ENCODE results near the gene BAZ1B. TPM values are rescaled to one million over a fixed set of nuclear protein-coding genes. Genes with fewer than 3 reads are reported as not detected.

BAZ1B gene
- total and polyA plus RNA-seq, 9 of the 15 experiments (the other 6 are each of a cell fraction or from before 2014, with no cell fraction given) = 15.0 to 134 (median 79.5) TPM

Small RNA genes lying within 50 kb of the gene (small RNA-seq; reads per million reads assigned to genes)
- gene RF00019 = not detected
- gene RNU6-1198P = not detected

Other genes with a start within 250 kb of the BAZ1B start
Only the 7 nearest of the 13 such genes appear.
- 2.1 and 2.7 TPM in 2 replicates for gene FZD9, start 88.5 kb downstream of the BAZ1B start, total RNA-seq (2014; rRNA removed)
- 0.10 and 0.11 TPM in 2 replicates for gene FZD9, start 88.5 kb downstream of the BAZ1B start, total RNA-seq (2014; rRNA removed; fragmentation: Illumina TruSeq; extraction: Trizol)
- 0.33 and 0.34 TPM in 2 replicates for gene FZD9, start 88.5 kb downstream of the BAZ1B start, total RNA-seq (2015; rRNA removed; fragmentation: Illumina TruSeq; extraction: Trizol)
- gene FZD9, start 88.5 kb downstream of the BAZ1B start, total RNA-seq (2021) = 1.7 TPM in 2 replicates
- gene FZD9, start 88.5 kb downstream of the BAZ1B start, polyA plus RNA-seq (2011; rRNA removed) = 0.27 and 0.32 TPM in 2 replicates
- 0.07 and 0.33 TPM in 2 replicates for gene FZD9, start 88.5 kb downstream of the BAZ1B start, polyA plus RNA-seq (2014; fragmentation: Illumina TruSeq; extraction: Trizol)
- not detected for gene FZD9, start 88.5 kb downstream of the BAZ1B start, polyA plus RNA-seq (2014; fragmentation: Nextera tagmentation; extraction: Ambion mirVana)
- 0.46 and 0.82 TPM in 2 replicates for gene FZD9, start 88.5 kb downstream of the BAZ1B start, polyA plus RNA-seq (2014; rRNA removed)
- 26.1 and 27.8 TPM in 2 replicates for gene BCL7B, start 35.4 kb upstream of the BAZ1B start, total RNA-seq (2014; rRNA removed)
- gene BCL7B, start 35.4 kb upstream of the BAZ1B start, total RNA-seq (2014; rRNA removed; fragmentation: Illumina TruSeq; extraction: Trizol) = 21.4 and 23.0 TPM in 2 replicates
- gene BCL7B, start 35.4 kb upstream of the BAZ1B start, total RNA-seq (2015; rRNA removed; fragmentation: Illumina TruSeq; extraction: Trizol) = 30.2 and 32.9 TPM in 2 replicates
- 57.5 and 59.2 TPM in 2 replicates for gene BCL7B, start 35.4 kb upstream of the BAZ1B start, total RNA-seq (2021)
- 45.3 and 53.1 TPM in 2 replicates for gene BCL7B, start 35.4 kb upstream of the BAZ1B start, polyA plus RNA-seq (2011; rRNA removed)
- gene BCL7B, start 35.4 kb upstream of the BAZ1B start, polyA plus RNA-seq (2014; fragmentation: Illumina TruSeq; extraction: Trizol) = 67.8 and 73.2 TPM in 2 replicates
- 10 to 100 TPM in 1 of 2 experiments, 1 to 10 TPM in 1; 10.0 to 13.4 TPM for gene BCL7B, start 35.4 kb upstream of the BAZ1B start, polyA plus RNA-seq (2014; fragmentation: Nextera tagmentation; extraction: Ambion mirVana)
- gene BCL7B, start 35.4 kb upstream of the BAZ1B start, polyA plus RNA-seq (2014; rRNA removed) = 54.4 and 70.6 TPM in 2 replicates
- gene TBL2, start 56.3 kb upstream of the BAZ1B start, total RNA-seq (2014; rRNA removed) = 82.1 and 123 TPM in 2 replicates
- 40.0 and 42.0 TPM in 2 replicates for gene TBL2, start 56.3 kb upstream of the BAZ1B start, total RNA-seq (2014; rRNA removed; fragmentation: Illumina TruSeq; extraction: Trizol)
- gene TBL2, start 56.3 kb upstream of the BAZ1B start, total RNA-seq (2015; rRNA removed; fragmentation: Illumina TruSeq; extraction: Trizol) = 54.1 and 60.6 TPM in 2 replicates
- 70.3 and 70.8 TPM in 2 replicates for gene TBL2, start 56.3 kb upstream of the BAZ1B start, total RNA-seq (2021)
- gene TBL2, start 56.3 kb upstream of the BAZ1B start, polyA plus RNA-seq (2011; rRNA removed) = 47.7 and 49.2 TPM in 2 replicates
- gene TBL2, start 56.3 kb upstream of the BAZ1B start, polyA plus RNA-seq (2014; fragmentation: Illumina TruSeq; extraction: Trizol) = 43.8 and 48.8 TPM in 2 replicates
- gene TBL2, start 56.3 kb upstream of the BAZ1B start, polyA plus RNA-seq (2014; fragmentation: Nextera tagmentation; extraction: Ambion mirVana) = 1 to 10 TPM; 2.5 to 3.0 TPM
- 61.5 and 67.3 TPM in 2 replicates for gene TBL2, start 56.3 kb upstream of the BAZ1B start, polyA plus RNA-seq (2014; rRNA removed)
- gene MLXIPL, start 102.2 kb upstream of the BAZ1B start, total RNA-seq (2014; rRNA removed) = 6.0 and 8.9 TPM in 2 replicates
- 0.61 and 0.91 TPM in 2 replicates for gene MLXIPL, start 102.2 kb upstream of the BAZ1B start, total RNA-seq (2014; rRNA removed; fragmentation: Illumina TruSeq; extraction: Trizol)
- 1.4 and 1.7 TPM in 2 replicates for gene MLXIPL, start 102.2 kb upstream of the BAZ1B start, total RNA-seq (2015; rRNA removed; fragmentation: Illumina TruSeq; extraction: Trizol)
- 10.2 and 11.8 TPM in 2 replicates for gene MLXIPL, start 102.2 kb upstream of the BAZ1B start, total RNA-seq (2021)
- 0.59 and 3.4 TPM in 2 replicates for gene MLXIPL, start 102.2 kb upstream of the BAZ1B start, polyA plus RNA-seq (2011; rRNA removed)
- 2.7 and 4.4 TPM in 2 replicates for gene MLXIPL, start 102.2 kb upstream of the BAZ1B start, polyA plus RNA-seq (2014; fragmentation: Illumina TruSeq; extraction: Trizol)
- under 1 TPM; 0.11 to 0.17 TPM for gene MLXIPL, start 102.2 kb upstream of the BAZ1B start, polyA plus RNA-seq (2014; fragmentation: Nextera tagmentation; extraction: Ambion mirVana)
- 11.1 and 18.4 TPM in 2 replicates for gene MLXIPL, start 102.2 kb upstream of the BAZ1B start, polyA plus RNA-seq (2014; rRNA removed)
- 2.3 and 2.5 TPM in 2 replicates for gene VPS37D, start 145.5 kb upstream of the BAZ1B start, total RNA-seq (2014; rRNA removed)
- 0.26 TPM in 1 of 2 replicates, not detected in the other for gene VPS37D, start 145.5 kb upstream of the BAZ1B start, total RNA-seq (2014; rRNA removed; fragmentation: Illumina TruSeq; extraction: Trizol)
- 0.25 and 0.38 TPM in 2 replicates for gene VPS37D, start 145.5 kb upstream of the BAZ1B start, total RNA-seq (2015; rRNA removed; fragmentation: Illumina TruSeq; extraction: Trizol)
- 1.1 and 1.3 TPM in 2 replicates for gene VPS37D, start 145.5 kb upstream of the BAZ1B start, total RNA-seq (2021)
- 0.84 and 1.6 TPM in 2 replicates for gene VPS37D, start 145.5 kb upstream of the BAZ1B start, polyA plus RNA-seq (2011; rRNA removed)
- 0.39 and 0.42 TPM in 2 replicates for gene VPS37D, start 145.5 kb upstream of the BAZ1B start, polyA plus RNA-seq (2014; fragmentation: Illumina TruSeq; extraction: Trizol)
- not detected for gene VPS37D, start 145.5 kb upstream of the BAZ1B start, polyA plus RNA-seq (2014; fragmentation: Nextera tagmentation; extraction: Ambion mirVana)
- 1.3 and 2.1 TPM in 2 replicates for gene VPS37D, start 145.5 kb upstream of the BAZ1B start, polyA plus RNA-seq (2014; rRNA removed)
- 6.9 and 8.6 TPM in 2 replicates for gene DNAJC30, start 161.2 kb upstream of the BAZ1B start, total RNA-seq (2014; rRNA removed)
- 3.8 and 4.2 TPM in 2 replicates for gene DNAJC30, start 161.2 kb upstream of the BAZ1B start, total RNA-seq (2014; rRNA removed; fragmentation: Illumina TruSeq; extraction: Trizol)
- 4.4 and 4.6 TPM in 2 replicates for gene DNAJC30, start 161.2 kb upstream of the BAZ1B start, total RNA-seq (2015; rRNA removed; fragmentation: Illumina TruSeq; extraction: Trizol)
- 10.1 and 11.3 TPM in 2 replicates for gene DNAJC30, start 161.2 kb upstream of the BAZ1B start, total RNA-seq (2021)
- 2.0 and 3.7 TPM in 2 replicates for gene DNAJC30, start 161.2 kb upstream of the BAZ1B start, polyA plus RNA-seq (2011; rRNA removed)
- gene DNAJC30, start 161.2 kb upstream of the BAZ1B start, polyA plus RNA-seq (2014; fragmentation: Illumina TruSeq; extraction: Trizol) = 4.6 and 6.4 TPM in 2 replicates
- gene DNAJC30, start 161.2 kb upstream of the BAZ1B start, polyA plus RNA-seq (2014; fragmentation: Nextera tagmentation; extraction: Ambion mirVana) = 1 to 10 TPM; 1.1 to 1.4 TPM
- 9.2 and 11.4 TPM in 2 replicates for gene DNAJC30, start 161.2 kb upstream of the BAZ1B start, polyA plus RNA-seq (2014; rRNA removed)
- 170 and 183 TPM in 2 replicates for gene BUD23, start 161.3 kb upstream of the BAZ1B start, total RNA-seq (2014; rRNA removed)
- gene BUD23, start 161.3 kb upstream of the BAZ1B start, total RNA-seq (2014; rRNA removed; fragmentation: Illumina TruSeq; extraction: Trizol) = 117 and 124 TPM in 2 replicates
- gene BUD23, start 161.3 kb upstream of the BAZ1B start, total RNA-seq (2015; rRNA removed; fragmentation: Illumina TruSeq; extraction: Trizol) = 123 and 128 TPM in 2 replicates
- 135 and 144 TPM in 2 replicates for gene BUD23, start 161.3 kb upstream of the BAZ1B start, total RNA-seq (2021)
- gene BUD23, start 161.3 kb upstream of the BAZ1B start, polyA plus RNA-seq (2011; rRNA removed) = 115 and 168 TPM in 2 replicates
- 206 and 216 TPM in 2 replicates for gene BUD23, start 161.3 kb upstream of the BAZ1B start, polyA plus RNA-seq (2014; fragmentation: Illumina TruSeq; extraction: Trizol)
- 100 to 1,000 TPM in 1 of 2 experiments, 10 to 100 TPM in 1; 79.5 to 150 TPM for gene BUD23, start 161.3 kb upstream of the BAZ1B start, polyA plus RNA-seq (2014; fragmentation: Nextera tagmentation; extraction: Ambion mirVana)
- gene BUD23, start 161.3 kb upstream of the BAZ1B start, polyA plus RNA-seq (2014; rRNA removed) = 270 and 301 TPM in 2 replicates